CD4-positive, alpha-beta T cell treated with Interleukin-17A for 1 hour (primary cell): Measurements from ENCODE around the gene CDIP1.

Experiments used
- DNase-seq: peaks from one replicate; pipeline ENCODE4 v3.0.0-alpha.2; 2020

The CDIP1 gene

GRCh38 chr16:4486126-4486893 is 52.3 kb downstream of the CDIP1 start:
- DNase-seq = no peak

DNA sequence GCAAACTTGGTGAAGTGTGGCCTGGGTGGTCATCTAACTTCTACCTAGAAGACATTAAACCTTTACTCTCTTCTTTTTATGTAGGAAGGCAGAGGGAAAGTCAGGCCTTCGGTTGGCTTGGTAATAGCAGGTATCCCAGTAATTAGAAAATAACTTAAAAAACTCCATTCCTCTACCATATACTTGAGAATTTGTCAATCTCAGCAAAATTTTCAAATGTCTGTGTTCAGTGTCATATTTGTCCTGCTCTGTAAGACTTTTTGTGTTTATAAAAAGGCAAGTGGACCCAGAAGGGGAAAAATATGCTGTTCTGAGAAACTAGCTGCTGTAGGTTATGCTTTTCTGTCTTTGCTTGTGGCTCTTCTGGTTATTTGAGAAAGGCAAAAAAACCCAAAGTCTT is 56.6 kb downstream of the CDIP1 start:
- DNase-seq = no peak

- no peak for DNase-seq
Measured at GRCh38 chr16:4481526-4481925, 57.0 kb downstream of the CDIP1 start.

DNA sequence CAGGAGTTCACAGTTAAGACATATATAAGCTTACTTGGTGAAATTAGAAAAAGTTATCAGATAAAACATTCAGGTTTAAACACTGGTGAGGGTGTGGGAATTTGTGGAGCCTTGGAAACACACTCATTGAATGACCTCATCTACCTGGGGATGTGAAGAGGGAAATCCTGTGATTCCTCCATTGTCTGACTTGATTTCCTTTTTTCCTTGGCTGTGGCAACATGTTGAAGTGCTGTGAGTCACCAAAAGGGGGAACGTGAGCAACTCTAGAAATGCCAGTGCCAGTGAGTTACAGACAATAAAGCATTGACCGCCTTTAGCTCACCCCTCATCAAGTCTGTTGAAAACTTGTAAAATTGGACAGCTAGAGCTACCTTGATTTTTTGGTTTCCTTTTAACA is 60.6 kb downstream of the CDIP1 start:
- peak; percentile 44 for DNase-seq

DNA sequence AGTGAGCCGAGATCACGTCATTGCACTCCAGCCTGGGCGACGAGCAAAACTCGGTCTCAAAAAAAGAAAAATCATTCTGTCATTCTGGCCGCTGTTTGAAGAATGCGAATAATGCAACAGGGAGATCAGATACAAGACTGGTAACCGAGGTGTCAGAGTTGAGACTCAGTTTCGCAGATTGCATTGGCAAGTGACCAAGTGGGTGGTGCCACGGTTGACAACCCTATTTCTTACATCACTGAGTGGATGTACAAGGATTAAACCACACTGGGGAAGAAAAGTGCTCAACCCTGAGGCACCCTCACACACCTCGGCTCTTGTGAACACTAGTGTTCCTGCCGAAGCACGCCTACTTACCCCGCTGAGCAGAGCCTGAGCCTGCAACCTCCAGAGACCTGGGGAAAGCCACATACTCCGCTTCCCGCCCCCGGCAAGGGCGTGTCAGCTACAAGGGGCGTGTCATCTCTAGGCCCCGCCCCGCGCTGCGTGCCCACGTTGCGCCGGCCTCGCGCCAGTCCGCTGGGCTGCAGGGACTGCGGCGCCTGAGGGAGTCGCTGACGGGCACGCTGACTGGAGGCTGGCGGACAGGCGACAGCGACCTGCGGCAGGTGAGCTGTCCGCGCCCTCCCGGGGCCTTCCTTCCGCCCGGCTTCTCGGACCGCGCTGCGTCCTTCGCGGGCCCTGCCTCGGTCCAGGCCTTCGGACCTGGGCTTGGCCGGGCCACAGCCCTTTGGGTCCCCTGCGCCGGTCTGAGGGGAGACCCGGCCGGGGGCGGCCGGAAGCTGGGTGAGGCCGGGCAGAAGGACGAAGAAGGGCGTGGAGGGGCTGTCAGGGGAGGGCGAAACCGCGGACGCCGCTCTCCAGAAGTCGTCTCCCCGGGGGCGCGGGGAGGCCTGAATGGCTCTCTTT is 62.4 kb downstream of the CDIP1 start, which contains the start of gene HMOX2:
TSS of gene HMOX2 (plus strand) at position 519 of the 909 bp plus-strand sequence. CDS start 29,127 bp downstream, outside the sequence.
- peak; percentile 95 for DNase-seq

- peak; percentile 92 for DNase-seq
Measured at GRCh38 chr16:4474192-4474961, 64.2 kb downstream of the CDIP1 start, which contains the start of gene NMRAL1. Gene NMRAL1 (minus strand): TSS chr16:4474625. CDS start chr16:4474132, 493 bp downstream.

DNA sequence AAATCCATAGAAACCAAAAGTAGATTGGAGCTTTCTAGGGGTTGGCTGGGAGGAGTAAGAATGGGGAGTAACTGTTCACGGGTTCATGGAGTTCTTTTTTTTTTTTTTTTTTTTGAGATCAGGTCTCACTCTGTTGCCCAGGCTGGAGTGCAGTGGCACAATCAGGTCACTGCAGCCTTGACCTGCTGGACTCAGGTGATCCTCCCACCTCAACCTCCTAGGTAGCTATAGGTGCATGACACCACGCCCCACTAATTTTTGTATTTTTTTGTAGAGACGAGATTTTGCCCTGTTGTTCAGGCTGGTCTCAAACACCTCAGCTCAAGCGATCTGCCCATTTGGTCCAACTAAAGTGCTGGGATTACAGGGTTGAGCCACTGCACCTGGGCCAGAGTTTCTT is 65.7 kb downstream of the CDIP1 start:
- no peak for DNase-seq

DNA sequence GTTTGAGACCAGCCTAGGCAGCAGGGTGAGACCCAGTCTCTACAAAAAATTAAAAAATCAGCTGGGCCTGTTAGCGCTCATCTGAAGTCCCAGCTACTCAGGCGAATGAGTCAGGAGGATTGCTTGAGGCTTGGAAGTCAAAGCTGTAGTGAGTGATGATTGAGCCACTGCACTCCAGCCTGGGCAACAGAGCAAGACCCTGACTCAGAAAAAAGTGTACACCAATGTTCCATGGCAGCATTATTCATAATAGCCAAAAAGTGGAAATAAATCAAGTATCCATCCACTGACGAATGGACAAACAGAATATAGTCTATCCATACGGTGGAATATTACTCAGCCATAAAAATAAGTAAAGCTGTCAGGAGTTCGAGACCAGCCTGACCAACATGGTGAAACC is 66.7 kb downstream of the CDIP1 start:
- no peak for DNase-seq

- DNase-seq = no peak
Measured at GRCh38 chr16:4468972-4469371, 69.6 kb downstream of the CDIP1 start.

DNA sequence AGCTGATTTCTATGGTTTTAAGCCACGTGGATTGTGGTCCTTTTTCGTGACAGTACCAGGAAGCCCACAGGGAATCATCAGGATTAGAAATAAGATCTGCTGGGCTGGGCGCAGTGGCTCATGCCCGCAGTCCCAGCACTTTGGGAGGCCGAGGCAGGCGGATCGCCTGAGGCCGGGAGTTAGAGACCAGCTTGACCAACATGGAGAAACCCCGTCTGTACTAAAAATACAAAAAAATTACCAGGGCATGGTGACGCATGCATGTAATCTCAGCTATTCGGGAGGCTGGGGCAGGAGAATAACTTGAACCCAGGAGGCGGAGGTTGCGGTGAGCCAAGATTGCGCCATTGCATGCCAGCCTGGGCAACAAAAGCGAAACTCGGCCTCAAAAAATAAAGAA is 70.7 kb downstream of the CDIP1 start:
- DNase-seq = no peak

- DNase-seq = peak; percentile 82
Measured at GRCh38 chr16:4465977-4466779, 72.4 kb downstream of the CDIP1 start.

DNA sequence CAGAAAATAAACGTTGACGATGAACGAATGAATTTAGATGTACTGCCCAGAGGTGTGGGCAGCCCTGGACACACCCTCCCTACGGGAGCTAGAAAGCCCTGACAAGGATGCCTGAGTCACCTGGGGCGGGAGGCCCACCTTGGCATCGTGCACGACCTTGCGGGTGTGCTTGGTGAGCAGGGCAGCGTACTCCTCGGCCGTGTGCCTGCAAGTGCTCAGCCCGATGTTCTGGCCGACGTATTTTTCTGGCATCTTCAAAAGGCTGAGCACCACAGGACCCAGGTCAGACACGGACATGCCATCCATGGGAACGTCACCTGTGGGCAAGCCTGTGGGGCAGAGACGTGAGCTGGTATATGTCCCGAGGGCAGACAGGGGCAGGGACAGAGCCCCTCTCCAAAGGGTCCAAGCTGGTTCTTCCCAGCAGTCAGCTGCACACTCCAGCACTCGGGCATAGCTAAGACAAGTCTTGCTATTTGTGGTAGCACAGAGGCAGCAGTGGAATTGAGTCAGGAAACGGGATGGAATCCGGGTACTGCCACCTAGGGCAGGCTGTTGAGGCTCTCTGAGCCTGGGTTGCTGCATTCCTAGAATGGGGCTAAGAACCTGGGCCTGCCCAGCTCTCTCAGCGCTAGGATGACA is 74.9 kb downstream of the CDIP1 start:
- DNase-seq = no peak

GRCh38 chr16:4461250-4462085 is 77.1 kb downstream of the CDIP1 start:
- DNase-seq = no peak

GRCh38 chr16:4460936-4461249 is 77.7 kb downstream of the CDIP1 start:
- no peak for DNase-seq
